IMR-90 (cell line): ENCODE measurements around the gene TNRC18. TPM values are rescaled to one million over a fixed set of nuclear protein-coding genes. Genes with fewer than 3 reads are reported as not detected.

Source experiments
- ATAC-seq: fragments of 200-7000 bp; cut with Tn5 transposase; 2 replicates; pipeline ENCODE4 v1.9.1; 2020; ENCODE audit warnings: low read depth, mild to moderate bottlenecking, moderate library complexity
- BruUV-seq: library from RNA; stranded (reverse); fragments of 400-500 nt; replicated peaks from 2 replicates; lab custom pipeline; 2021; lab: Mats Ljungman, UMichigan
- CTCF ChIA-PET: fragments of 300-600 bp; formaldehyde crosslinking; extraction: SDS; loops from one replicate; lab custom pipeline; 2021; ENCODE audit warnings: antibody characterized with exemption; lab: Yijun Ruan, JAX
- POLR2A ChIA-PET: fragments of 300-600 bp; sonication (Branson Sonifier 250); formaldehyde crosslinking; loops from one replicate; lab custom pipeline; 2022; ENCODE audit warnings: antibody characterized with exemption; ENCODE audit not compliant: unreplicated experiment; lab: Charles Lee
- DNase-seq: peaks from one replicate; pipeline ENCODE4 v3.0.0; 2013
- H2AFZ ChIP-seq: replicated peaks from 2 replicates; pipeline ENCODE3; 2013; ENCODE audit warnings: low read length, mild to moderate bottlenecking; ENCODE audit not compliant: poor library complexity
- H2AK5ac ChIP-seq: 2 replicates; pipeline ENCODE4 v1.6.1; 2013; ENCODE audit warnings: low read depth, low read length, inconsistent platforms
- H2AK9ac ChIP-seq: replicated peaks from 2 replicates; pipeline ENCODE3; 2013; ENCODE audit warnings: mild to moderate bottlenecking, low read depth, low read length, moderate library complexity; ENCODE audit not compliant: poor library complexity
- H2BK120ac ChIP-seq: 2 replicates; pipeline ENCODE4 v1.6.1; 2013; ENCODE audit warnings: low read depth, low read length, inconsistent platforms
- H2BK15ac ChIP-seq: 3 replicates; pipeline ENCODE4 v1.6.1; 2013; ENCODE audit warnings: low read depth, low read length, inconsistent platforms
- H2BK20ac ChIP-seq: 2 replicates; pipeline ENCODE4 v1.6.1; 2013; ENCODE audit warnings: low read depth, mild to moderate bottlenecking, inconsistent platforms, low read length, moderate library complexity
- H2BK5ac ChIP-seq: 2 replicates; pipeline ENCODE4 v1.6.1; 2013; ENCODE audit warnings: mild to moderate bottlenecking, low read depth, low read length, inconsistent platforms; ENCODE audit not compliant: poor library complexity, severe bottlenecking
- H3K14ac ChIP-seq: replicated peaks from 2 replicates; pipeline ENCODE4 v1.6.1; 2013; ENCODE audit warnings: low read depth, low read length, inconsistent platforms
- H3K18ac ChIP-seq: 2 replicates; pipeline ENCODE4 v1.6.1; 2013; ENCODE audit warnings: low read depth, low read length, control low read depth
- H3K23ac ChIP-seq: 2 replicates; pipeline ENCODE4 v1.6.1; 2013; ENCODE audit warnings: low read depth, low read length, inconsistent platforms
- H3K27ac ChIP-seq: 2 replicates; pipeline ENCODE4 v1.5.1; 2013; ENCODE audit warnings: mild to moderate bottlenecking, control low read depth, low read length; ENCODE audit not compliant: insufficient read depth
- H3K27me3 ChIP-seq: 2 replicates; pipeline ENCODE4 v1.6.1; 2013; ENCODE audit warnings: low read length; ENCODE audit not compliant: control insufficient read depth, insufficient read depth
- H3K36me3 ChIP-seq: 2 replicates; pipeline ENCODE4 v1.6.1; 2013; ENCODE audit warnings: low read length, mixed read lengths; ENCODE audit not compliant: control insufficient read depth, insufficient read depth
- H3K4ac ChIP-seq: 2 replicates; pipeline ENCODE4 v1.6.1; 2013; ENCODE audit warnings: low read depth, low read length, inconsistent platforms
- H3K4me1 ChIP-seq: 2 replicates; pipeline ENCODE4 v1.6.1; 2013; ENCODE audit warnings: low read length, mixed read lengths; ENCODE audit not compliant: control insufficient read depth, insufficient read depth
- H3K4me2 ChIP-seq: 2 replicates; pipeline ENCODE4 v1.6.1; 2013; ENCODE audit warnings: low read depth, mild to moderate bottlenecking, control low read depth, low read length, moderate library complexity
- H3K4me3 ChIP-seq: 2 replicates; pipeline ENCODE4 v1.5.1; 2013; ENCODE audit warnings: low read depth, mild to moderate bottlenecking, control low read depth, low read length, moderate library complexity; ENCODE audit not compliant: insufficient read depth
- H3K56ac ChIP-seq: 2 replicates; pipeline ENCODE4 v1.6.1; 2013; ENCODE audit warnings: low read length, inconsistent platforms; ENCODE audit not compliant: insufficient read depth; ENCODE audit errors: extremely low read depth
- H3K79me1 ChIP-seq, 2 experiments: 2 replicates each; pipeline ENCODE4 v1.6.1; 2013; ENCODE audit warnings: low read length in 2 of 2, inconsistent platforms in 1 of 2, low read depth in 1 of 2
- H3K9ac ChIP-seq: 2 replicates; pipeline ENCODE4 v1.6.1; 2013; ENCODE audit warnings: low read depth, low read length, control low read depth
- H3K9me1 ChIP-seq: 2 replicates; pipeline ENCODE4 v1.6.1; 2013; ENCODE audit warnings: low read length, inconsistent platforms; ENCODE audit not compliant: insufficient read depth
- H3K9me3 ChIP-seq: 2 replicates; pipeline ENCODE4 v1.6.1; 2013; ENCODE audit warnings: low read length; ENCODE audit not compliant: control insufficient read depth, insufficient read depth
- H4K20me1 ChIP-seq: 2 replicates; pipeline ENCODE4 v1.6.1; 2013; ENCODE audit warnings: low read length, inconsistent platforms; ENCODE audit not compliant: insufficient read depth
- H4K5ac ChIP-seq: 2 replicates; pipeline ENCODE4 v1.6.1; 2013; ENCODE audit warnings: mild to moderate bottlenecking, low read depth, low read length, control low read depth
- H4K8ac ChIP-seq, 2 experiments: 2 replicates each; pipeline ENCODE4 v1.6.1; 2013; ENCODE audit warnings: low read depth in 2 of 2, low read length in 2 of 2, control low read depth in 1 of 2, inconsistent platforms in 1 of 2
- H4K91ac ChIP-seq: 2 replicates; pipeline ENCODE4 v1.6.1; 2013; ENCODE audit warnings: low read depth, low read length, inconsistent platforms; ENCODE audit not compliant: insufficient read depth
- FOS ChIP-seq: fragments of 150-350 bp; IDR thresholded peaks from 2 replicates; pipeline ENCODE4 v1.6.1; 2016; ENCODE audit warnings: low read depth, low read length
- MAZ ChIP-seq: IDR thresholded peaks from 2 replicates; pipeline ENCODE4 v1.6.1; 2012; ENCODE audit warnings: low read depth, mild to moderate bottlenecking, low read length, improper control_type of control experiment, moderate library complexity, borderline replicate concordance
- MXI1 ChIP-seq: IDR thresholded peaks from 2 replicates; pipeline ENCODE4 v1.6.1; 2012; ENCODE audit warnings: low read depth, mild to moderate bottlenecking, low read length, moderate library complexity, borderline replicate concordance
- NFE2L2 ChIP-seq: fragments of 150-350 bp; IDR thresholded peaks from 2 replicates; pipeline ENCODE4 v1.6.1; 2016; ENCODE audit warnings: low read depth, mild to moderate bottlenecking, low read length
- WGBS, 2 experiments: methylation state at CpG; one replicate each; pipeline versions ENCODE4 v1.1.5 to v1.1.7; 2013; ENCODE audit warnings: missing lambda C conversion rate in 2 of 2; ENCODE audit not compliant: insufficient read length in 1 of 2; ENCODE audit errors: extremely low coverage in 2 of 2; 5-methylcytosine and 5-hydroxymethylcytosine counted together
- dilution Hi-C: fragments of 300-500 bp; cut with HindIII; formaldehyde crosslinking; loops from one replicate; pipeline ENCODE4 v1.14.3; 2018; ENCODE audit warnings: low sequenced_read_pairs; ENCODE audit not compliant: unreplicated experiment
- in situ Hi-C: fragments of 300-500 bp; cut with MboI; formaldehyde crosslinking; loops from 3 replicates; pipeline ENCODE4 v1.14.3; 2019; ENCODE audit warnings: low sequenced_read_pairs, inconsistent platforms, mixed read lengths
- intact Hi-C: fragments of 100-400 bp; cut with micrococcal nuclease; formaldehyde crosslinking; loops from 2 replicates; pipeline ENCODE4 v1.10.0; 2022
- polyA plus RNA-seq, 3 experiments: library from polyadenylated mRNA; depleted of rRNA; stranded (reverse); fragments of >200 nt; gene quantifications; 2 replicates each; pipeline ENCODE4 v1.2.3, GENCODE V29; 2012; ENCODE audit warnings: low replicate concordance in 1 of 3
- total RNA-seq: library from RNA; depleted of rRNA; stranded (reverse); fragments of >200 nt; gene quantifications from 2 replicates; pipeline ENCODE4 v1.2.3, GENCODE V29; 2012

TNRC18 gene
- total and polyA plus RNA-seq, 2 of the 4 experiments (the other 2 are of a cell fraction) = 4.7 to 29.6 TPM

DNA sequence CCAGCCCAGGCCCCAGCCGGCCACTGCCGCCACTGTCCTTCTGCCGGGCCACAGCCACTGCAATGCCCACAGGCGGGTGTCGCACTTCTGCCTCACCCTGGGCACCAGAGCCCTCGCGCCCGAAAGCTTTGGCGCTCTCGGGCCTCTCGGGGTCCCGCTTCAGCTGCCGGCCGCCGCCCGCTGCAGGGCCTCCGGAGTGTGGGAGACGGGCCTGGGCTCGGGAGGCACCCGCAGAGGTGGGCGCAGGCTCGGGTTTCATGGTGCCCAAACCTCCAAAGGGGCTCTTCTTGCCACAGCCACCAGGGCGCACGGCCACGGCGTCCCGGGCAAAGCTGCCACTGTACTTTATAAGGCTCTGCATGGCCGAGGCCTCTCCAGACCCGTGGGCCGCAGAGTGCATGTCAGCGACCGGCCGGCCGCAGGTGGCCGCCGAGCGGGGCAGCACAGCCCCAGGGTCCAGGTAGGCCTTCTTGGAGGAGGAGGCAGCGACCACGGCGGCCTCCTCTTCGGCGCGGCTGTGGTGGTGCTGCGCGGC, 35.9 kb downstream of the TNRC18 start:
- peaks cover 70% of the 10 kb centered on the region for H4K20me1 ChIP-seq
- H3K23ac ChIP-seq = no peak overlapping the region
- no peak overlapping the region for H2AK9ac ChIP-seq
- H2BK20ac ChIP-seq = no peak overlapping the region
- peaks cover 14 to 51% of the 10 kb centered on the region in 2 experiments for H3K79me1 ChIP-seq
- POLR2A ChIA-PET = no interaction called here
- H3K14ac ChIP-seq = no peak overlapping the region
- dilution Hi-C loops (no loop called here), intact Hi-C loops (no loop called here), in situ Hi-C loops (no loop called here)
- H3K27me3 ChIP-seq = no peaks in the 10 kb centered on the region
- H3K18ac ChIP-seq = no peak overlapping the region
- H2BK15ac ChIP-seq = no peak overlapping the region
- 98% methylated on average over 40 of the region's 45 CpGs; no CpG with 5 or more reads in 1 of the 2 experiments for WGBS, 2 experiments
- H3K56ac ChIP-seq = no peak overlapping the region
- H2AFZ ChIP-seq = no peak overlapping the region
- H2BK5ac ChIP-seq = no peak overlapping the region
- H3K9ac ChIP-seq = no peak overlapping the region
- no peak overlapping the region for H3K4me2 ChIP-seq
- no peak overlapping the region for H3K27ac ChIP-seq
- no TSS peak for BruUV-seq
- peaks cover 4% of the 10 kb centered on the region; the same call in 1 of the 2 replicates for H3K9me1 ChIP-seq
- CTCF ChIA-PET = no interaction called here
- no peak overlapping the region for H4K5ac ChIP-seq
- no peak overlapping the region for H4K8ac ChIP-seq
- no peak overlapping the region for H2AK5ac ChIP-seq
- H3K4me3 ChIP-seq = no peak overlapping the region
- no peak overlapping the region for H2BK120ac ChIP-seq
- no peak for ATAC-seq
- H3K36me3 ChIP-seq = peaks cover 58% of the 10 kb centered on the region
- TF ChIP-seq MAZ (no peak), FOS (no peak), NFE2L2 (no peak), MXI1 (no peak)
- no peaks in the 10 kb centered on the region for H3K9me3 ChIP-seq
- H3K4ac ChIP-seq = no peak overlapping the region
- no peak overlapping the region for H4K91ac ChIP-seq
- DNase-seq = no peak
- peaks cover 5% of the 10 kb centered on the region; the same call in 1 of the 2 replicates for H3K4me1 ChIP-seq
